HEK293 (cell line): ENCODE results near the gene CPNE4.

Source experiments
- CTCF ChIP-seq: fragments of 450-650 bp; formaldehyde crosslinking; IDR thresholded peaks from 2 replicates; pipeline ENCODE4 v1.5.1; 2016; ENCODE audit warnings: missing biosample characterization, missing genetic modification characterization
- KLF9 ChIP-seq: fragments of 450-650 bp; formaldehyde crosslinking; IDR thresholded peaks from 2 replicates; pipeline ENCODE4 v1.5.1; 2016; ENCODE audit warnings: missing biosample characterization, missing genetic modification characterization, low read depth
- SP2 ChIP-seq: fragments of 450-650 bp; formaldehyde crosslinking; IDR thresholded peaks from 2 replicates; pipeline ENCODE4 v1.5.1; 2016; ENCODE audit warnings: missing biosample characterization, missing genetic modification characterization
- TCF7L2 ChIP-seq: IDR thresholded peaks from 2 replicates; pipeline ENCODE4 v1.6.1; 2011; ENCODE audit warnings: low read depth, mild to moderate bottlenecking, inconsistent platforms, low read length, moderate library complexity, borderline replicate concordance
- YY1 ChIP-seq: fragments of 450-650 bp; formaldehyde crosslinking; IDR thresholded peaks from 2 replicates; pipeline ENCODE4 v1.5.1; 2018; ENCODE audit warnings: missing biosample characterization, missing genetic modification characterization
- YY2 ChIP-seq: fragments of 450-650 bp; formaldehyde crosslinking; IDR thresholded peaks from 2 replicates; pipeline ENCODE4 v1.5.1; 2016; ENCODE audit warnings: missing biosample characterization, missing genetic modification characterization
- ZNF280C ChIP-seq: fragments of 450-650 bp; formaldehyde crosslinking; IDR thresholded peaks from 2 replicates; pipeline ENCODE4 v1.5.1; 2016; ENCODE audit warnings: missing biosample characterization, missing genetic modification characterization
- ZNF292 ChIP-seq: fragments of 450-650 bp; formaldehyde crosslinking; IDR thresholded peaks from 2 replicates; pipeline ENCODE4 v1.5.1; 2016; ENCODE audit warnings: low read depth, missing biosample characterization, missing genetic modification characterization, borderline replicate concordance
- ZNF501 ChIP-seq: fragments of 450-650 bp; formaldehyde crosslinking; IDR thresholded peaks from 2 replicates; pipeline ENCODE4 v1.5.1; 2016; ENCODE audit warnings: missing biosample characterization, missing genetic modification characterization
- ZNF76 ChIP-seq: fragments of 450-650 bp; formaldehyde crosslinking; IDR thresholded peaks from 2 replicates; pipeline ENCODE4; 2016; ENCODE audit warnings: low read depth, missing biosample characterization, missing genetic modification characterization, borderline replicate concordance
- TF ChIP-seq, protein P1 (sequence below): fragments of 450-650 bp; formaldehyde crosslinking; IDR thresholded peaks from 2 replicates; pipeline ENCODE4 v1.5.1; 2016; ENCODE audit warnings: missing biosample characterization, missing genetic modification characterization

GRCh38 chr3:132006605-132007204, 28.1 kb downstream of the CPNE4 start:
- no peak for TF ChIP-seq SP2
- TF ChIP-seq ZNF76 = no peak
- no peak for TF ChIP-seq CTCF (tag by site-specific recombination)
- TF ChIP-seq YY1 = no peak
- no peak for TF ChIP-seq ZNF292
- no peak for TF ChIP-seq KLF9 (tag by site-specific recombination)
- no peak for TF ChIP-seq ZNF501 (tag by site-specific recombination)
- no peak for TF ChIP-seq ZNF280C (tag by site-specific recombination)
- TF ChIP-seq, protein P1, sequence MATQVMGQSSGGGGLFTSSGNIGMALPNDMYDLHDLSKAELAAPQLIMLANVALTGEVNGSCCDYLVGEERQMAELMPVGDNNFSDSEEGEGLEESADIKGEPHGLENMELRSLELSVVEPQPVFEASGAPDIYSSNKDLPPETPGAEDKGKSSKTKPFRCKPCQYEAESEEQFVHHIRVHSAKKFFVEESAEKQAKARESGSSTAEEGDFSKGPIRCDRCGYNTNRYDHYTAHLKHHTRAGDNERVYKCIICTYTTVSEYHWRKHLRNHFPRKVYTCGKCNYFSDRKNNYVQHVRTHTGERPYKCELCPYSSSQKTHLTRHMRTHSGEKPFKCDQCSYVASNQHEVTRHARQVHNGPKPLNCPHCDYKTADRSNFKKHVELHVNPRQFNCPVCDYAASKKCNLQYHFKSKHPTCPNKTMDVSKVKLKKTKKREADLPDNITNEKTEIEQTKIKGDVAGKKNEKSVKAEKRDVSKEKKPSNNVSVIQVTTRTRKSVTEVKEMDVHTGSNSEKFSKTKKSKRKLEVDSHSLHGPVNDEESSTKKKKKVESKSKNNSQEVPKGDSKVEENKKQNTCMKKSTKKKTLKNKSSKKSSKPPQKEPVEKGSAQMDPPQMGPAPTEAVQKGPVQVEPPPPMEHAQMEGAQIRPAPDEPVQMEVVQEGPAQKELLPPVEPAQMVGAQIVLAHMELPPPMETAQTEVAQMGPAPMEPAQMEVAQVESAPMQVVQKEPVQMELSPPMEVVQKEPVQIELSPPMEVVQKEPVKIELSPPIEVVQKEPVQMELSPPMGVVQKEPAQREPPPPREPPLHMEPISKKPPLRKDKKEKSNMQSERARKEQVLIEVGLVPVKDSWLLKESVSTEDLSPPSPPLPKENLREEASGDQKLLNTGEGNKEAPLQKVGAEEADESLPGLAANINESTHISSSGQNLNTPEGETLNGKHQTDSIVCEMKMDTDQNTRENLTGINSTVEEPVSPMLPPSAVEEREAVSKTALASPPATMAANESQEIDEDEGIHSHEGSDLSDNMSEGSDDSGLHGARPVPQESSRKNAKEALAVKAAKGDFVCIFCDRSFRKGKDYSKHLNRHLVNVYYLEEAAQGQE (tag by site-specific recombination) = no peak
- no peak for TF ChIP-seq TCF7L2
- no peak for TF ChIP-seq YY2 (tag by site-specific recombination)
